ENCODE measurements around the gene TADA3.

Gene TADA3

DNA sequence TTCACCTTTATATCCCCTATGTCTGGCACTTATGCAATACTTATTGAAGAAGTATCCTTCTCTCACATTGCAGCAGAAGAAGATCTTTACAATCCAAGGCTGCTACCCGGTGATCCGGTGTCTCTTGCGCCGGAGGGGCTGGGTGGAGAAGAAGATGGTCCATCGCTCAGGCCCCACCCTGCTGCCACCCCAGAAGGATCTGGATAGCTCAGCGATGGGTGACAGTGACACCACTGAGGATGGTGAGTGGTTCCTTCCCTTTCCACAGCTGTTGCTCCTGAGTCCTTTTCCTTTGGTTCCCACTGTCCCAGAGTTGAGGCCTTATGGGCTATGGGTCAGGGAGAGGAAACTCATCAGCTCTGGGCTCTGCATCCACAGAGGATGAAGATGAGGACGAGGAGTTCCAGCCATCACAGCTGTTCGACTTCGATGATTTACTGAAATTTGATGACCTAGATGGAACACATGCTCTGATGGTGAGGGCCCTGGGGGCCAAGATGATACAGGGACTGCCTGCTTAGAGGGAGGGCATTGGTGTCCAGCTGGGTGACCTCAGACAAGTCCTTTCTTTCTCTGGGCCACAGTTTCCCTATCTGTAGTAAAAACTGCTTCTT lies 20.7 kb upstream of the TADA3 start:
- Histone ChIP-seq H3K27me3 (ENCODE audit: control insufficient read depth, low read length) (no peaks in the 10 kb centered on the region), H3K4me2 (ENCODE audit: low read length) (no peak overlapping the region), H3K9me3 (ENCODE audit: control insufficient read depth, insufficient read depth, low read length) (no peaks in the 10 kb centered on the region), H3K9me2 (replicated peaks; ENCODE audit: control insufficient read depth, low read length) (no peaks in the 10 kb centered on the region), H3K36me3 (ENCODE audit: control insufficient read depth, low read length) (peaks cover 28% of the 10 kb centered on the region), H4K20me1 (ENCODE audit: control insufficient read depth, insufficient read depth, low read depth, low read length) (no peaks in the 10 kb centered on the region), H3K4me3 (ENCODE audit: low read length) (no peak overlapping the region), H3K27ac (ENCODE audit: low read depth, low read length) (no peak overlapping the region), H3K79me2 (ENCODE audit: control insufficient read depth, low read length) (no peaks in the 10 kb centered on the region), H3K4me1 (ENCODE audit: control insufficient read depth, low read length) (peaks cover 24% of the 10 kb centered on the region), H3F3A (ENCODE audit: control insufficient read depth, insufficient read depth) (peaks cover 10% of the 10 kb centered on the region)
- TF ChIP-seq EZH2phosphoT487 (IDR thresholded peaks at IDR 0.05; ENCODE audit: borderline replicate concordance, low read length) (no peak), CTCF (IDR thresholded peaks at IDR 0.05; ENCODE audit: low read depth, low read length, poor library complexity, severe bottlenecking) (no peak)

DNA sequence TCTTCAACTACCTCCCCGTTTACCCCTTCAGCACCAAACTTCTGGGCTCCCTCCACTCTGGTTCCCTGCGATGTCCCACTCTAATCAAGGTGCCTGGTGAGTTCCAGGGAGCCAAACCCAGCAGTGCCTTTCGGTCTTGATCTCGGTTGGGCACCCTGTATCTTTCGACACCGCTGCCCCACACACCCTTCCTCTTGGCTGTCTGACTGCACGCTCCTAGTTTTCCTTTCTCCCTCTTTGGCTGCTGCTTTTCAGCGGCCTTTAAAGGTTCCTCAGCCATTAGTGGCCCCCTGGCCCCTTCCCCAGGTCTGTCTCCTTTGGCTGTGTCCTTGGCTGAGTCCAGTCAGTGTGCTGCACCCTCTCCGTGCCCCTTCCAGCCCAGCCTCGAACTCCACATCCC lies 18.6 kb upstream of the TADA3 start:
- H3K4me1 ChIP-seq (ENCODE audit: control insufficient read depth, low read length): peaks cover 29% of the 10 kb centered on the region
- no peaks in the 10 kb centered on the region for H3K79me2 ChIP-seq (ENCODE audit: control insufficient read depth, low read length)
- TF ChIP-seq EZH2phosphoT487 (IDR thresholded peaks at IDR 0.05; ENCODE audit: borderline replicate concordance, low read length): no peak
- no peak for TF ChIP-seq CTCF (IDR thresholded peaks at IDR 0.05; ENCODE audit: low read depth, low read length, poor library complexity, severe bottlenecking)
- H3F3A ChIP-seq (ENCODE audit: control insufficient read depth, insufficient read depth): peaks cover 20% of the 10 kb centered on the region
- H3K4me3 ChIP-seq (ENCODE audit: low read length): no peak overlapping the region
- H4K20me1 ChIP-seq (ENCODE audit: control insufficient read depth, insufficient read depth, low read depth, low read length): no peaks in the 10 kb centered on the region
- no peak overlapping the region for H3K27ac ChIP-seq (ENCODE audit: low read depth, low read length)
- no peaks in the 10 kb centered on the region for H3K27me3 ChIP-seq (ENCODE audit: control insufficient read depth, low read length)
- H3K9me2 ChIP-seq (replicated peaks; ENCODE audit: control insufficient read depth, low read length): no peaks in the 10 kb centered on the region
- H3K9me3 ChIP-seq (ENCODE audit: control insufficient read depth, insufficient read depth, low read length): no peaks in the 10 kb centered on the region
- no peak overlapping the region; the same call in 1 of the 2 replicates for H3K4me2 ChIP-seq (ENCODE audit: low read length)
- peaks cover 47% of the 10 kb centered on the region for H3K36me3 ChIP-seq (ENCODE audit: control insufficient read depth, low read length)

DNA sequence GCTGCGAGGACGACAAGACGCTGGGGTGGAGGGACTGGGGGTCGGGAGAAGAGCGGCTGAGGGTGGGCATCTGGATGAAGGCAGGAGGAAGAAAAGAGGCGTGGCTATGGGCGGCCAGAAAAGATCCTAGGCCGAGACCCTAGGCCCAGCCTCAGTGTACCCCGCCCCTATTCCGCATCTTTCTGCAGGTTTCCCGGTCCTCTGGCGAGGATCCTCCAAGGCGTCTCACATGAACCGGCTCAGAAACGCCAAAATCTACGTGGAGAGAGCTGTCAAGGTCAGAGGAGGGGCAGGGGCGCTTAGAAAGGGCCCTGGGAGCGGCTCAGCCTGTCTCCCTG lies 18.1 kb upstream of the TADA3 start:
- Histone ChIP-seq H3K27me3 (ENCODE audit: control insufficient read depth, low read length) (no peaks in the 10 kb centered on the region), H3K9me3 (ENCODE audit: control insufficient read depth, insufficient read depth, low read length) (no peaks in the 10 kb centered on the region), H3K4me2 (ENCODE audit: low read length) (peak overlapping the region; percentile 96), H3K4me3 (ENCODE audit: low read length) (peak overlapping the region; percentile 80), H3K4me1 (ENCODE audit: control insufficient read depth, low read length) (peaks cover 29% of the 10 kb centered on the region), H3F3A (ENCODE audit: control insufficient read depth, insufficient read depth) (peaks cover 20% of the 10 kb centered on the region), H3K36me3 (ENCODE audit: control insufficient read depth, low read length) (peaks cover 51% of the 10 kb centered on the region), H3K27ac (ENCODE audit: low read depth, low read length) (no peak overlapping the region), H3K79me2 (ENCODE audit: control insufficient read depth, low read length) (no peaks in the 10 kb centered on the region), H3K9me2 (replicated peaks; ENCODE audit: control insufficient read depth, low read length) (no peaks in the 10 kb centered on the region), H4K20me1 (ENCODE audit: control insufficient read depth, insufficient read depth, low read depth, low read length) (no peaks in the 10 kb centered on the region)
- TF ChIP-seq CTCF (IDR thresholded peaks at IDR 0.05; ENCODE audit: low read depth, low read length, poor library complexity, severe bottlenecking): no peak
- TF ChIP-seq EZH2phosphoT487 (IDR thresholded peaks at IDR 0.05; ENCODE audit: borderline replicate concordance, low read length): no peak

Measured in DOHH2 (cell line).